B cell (primary cell): ENCODE results near the gene ACAD11. TPM values are rescaled to one million over a fixed set of nuclear protein-coding genes. Genes with fewer than 3 reads are reported as not detected.
"Not testable (repeated sequence)": the region's sequence is repeated elsewhere in the genome, so short reads cannot be mapped to it uniquely, and the experiment has no call there.

Source experiments
- ATAC-seq: fragments of 200-7000 bp; cut with Tn5 transposase; one replicate; pipeline ENCODE4 v1.10.0; 2021; ENCODE audit warnings: low read depth, mild to moderate bottlenecking, moderate number of reproducible peaks, moderate library complexity
- CTCF ChIA-PET: fragments of 350-600 bp; sonication (Branson Sonifier 250); formaldehyde crosslinking; loops from one replicate; lab custom pipeline; 2021; ENCODE audit warnings: antibody characterized with exemption, inconsistent platforms; lab: Charles Lee
- POLR2A ChIA-PET: fragments of 350-600 bp; sonication (Branson Sonifier 250); formaldehyde crosslinking; loops from one replicate; lab custom pipeline; 2021; ENCODE audit warnings: antibody characterized with exemption; lab: Charles Lee
- DNase-seq: peaks from one replicate; pipeline ENCODE4 v3.0.0; 2013
- H2AFZ ChIP-seq: 2 replicates; pipeline ENCODE4 v1.6.1; 2012; ENCODE audit warnings: mild to moderate bottlenecking, low read depth, low read length; ENCODE audit not compliant: insufficient read depth, poor library complexity, severe bottlenecking
- H3K27ac ChIP-seq, 2 donors: 1 replicate in 1 of 2; 2 replicates in 1 of 2; pipeline ENCODE4 v1.5.1; 2012 to 2013; ENCODE audit warnings: low read length in 2 of 2, mild to moderate bottlenecking in 2 of 2, moderate library complexity in 1 of 2
- H3K27me3 ChIP-seq, 4 experiments: fragments of 200-600 bp in 1 of 4; sonication (generic) in 1 of 4; replicated peaks in 1 of 4; 1 replicate in 2 of 4; 2 replicates in 2 of 4; pipeline versions ENCODE4 v1.6.1 to v1.7.0; 2013 to 2016; ENCODE audit warnings: low read length in 3 of 4, mild to moderate bottlenecking in 2 of 4, mixed read lengths in 1 of 4, moderate library complexity in 1 of 4; ENCODE audit not compliant: insufficient read depth in 4 of 4, control insufficient read depth in 3 of 4; ENCODE audit errors: control extremely low read depth in 1 of 4
- H3K36me3 ChIP-seq, 2 experiments: replicated peaks in 1 of 2; 1 replicate in 1 of 2; 2 replicates in 1 of 2; pipeline versions ENCODE4 v1.6.1 to v1.7.1; 2013; ENCODE audit warnings: low read length in 1 of 2; ENCODE audit not compliant: insufficient read depth in 2 of 2, control insufficient read depth in 1 of 2; ENCODE audit errors: control extremely low read depth in 1 of 2, extremely low read depth in 1 of 2
- H3K4me1 ChIP-seq, 2 donors: fragments of 200-600 bp in 1 of 2; sonication (generic) in 1 of 2; 1 replicate in 1 of 2; 2 replicates in 1 of 2; pipeline versions ENCODE4 v1.5.1 to v1.6.1; 2013 to 2017; ENCODE audit warnings: low read length in 2 of 2; ENCODE audit not compliant: control insufficient read depth in 2 of 2, insufficient read depth in 2 of 2
- H3K4me2 ChIP-seq: replicated peaks from 2 replicates; pipeline ENCODE3; 2012; ENCODE audit warnings: mild to moderate bottlenecking, low read depth, low read length; ENCODE audit not compliant: poor library complexity, severe bottlenecking
- H3K4me3 ChIP-seq, 5 experiments: fragments of 200-600 bp in 1 of 5; sonication (generic) in 1 of 5; 1 replicate in 3 of 5; 2 replicates in 2 of 5; pipeline versions ENCODE4 v1.5.1 to v1.7.0; 2011 to 2016; ENCODE audit warnings: low read length in 4 of 5, mild to moderate bottlenecking in 4 of 5, low read depth in 2 of 5, control low read depth in 1 of 5, moderate library complexity in 1 of 5; ENCODE audit not compliant: insufficient read depth in 1 of 5; ENCODE audit errors: control extremely low read depth in 1 of 5, extremely low read depth in 1 of 5
- H3K79me2 ChIP-seq: fragments of 200-600 bp; sonication (generic); one replicate; pipeline ENCODE4 v1.6.0; 2016; ENCODE audit warnings: low read length; ENCODE audit not compliant: control insufficient read depth, insufficient read depth
- H3K9ac ChIP-seq: fragments of 200-600 bp; sonication (generic); 2 replicates; pipeline ENCODE4 v1.6.1; 2017; ENCODE audit warnings: mild to moderate bottlenecking, low read length, moderate library complexity
- H3K9me3 ChIP-seq, 3 donors: one replicate each; pipeline versions ENCODE4 v1.6.1 to v1.7.1; 2013; ENCODE audit warnings: low read length in 2 of 3; ENCODE audit not compliant: control insufficient read depth in 2 of 3, insufficient read depth in 1 of 3; ENCODE audit errors: control extremely low read depth in 1 of 3
- H4K20me1 ChIP-seq: 2 replicates; pipeline ENCODE4 v1.6.0; 2012; ENCODE audit warnings: mild to moderate bottlenecking, low read length; ENCODE audit not compliant: insufficient read depth, control insufficient read depth, poor library complexity, severe bottlenecking
- H3K27ac Mint-ChIP-seq: one replicate; pipeline ENCODE4 v1.8.0; 2021; ENCODE audit warnings: mixed read lengths
- H3K27me3 Mint-ChIP-seq: one replicate; pipeline ENCODE4 v1.8.0; 2021; ENCODE audit warnings: mixed read lengths
- H3K4me1 Mint-ChIP-seq: one replicate; pipeline ENCODE4 v1.8.0; 2021; ENCODE audit warnings: mixed read lengths
- H3K4me3 Mint-ChIP-seq: one replicate; pipeline ENCODE4 v1.8.0; 2021; ENCODE audit warnings: mixed read lengths
- H3K9me3 Mint-ChIP-seq: one replicate; pipeline ENCODE4 v1.8.0; 2022; ENCODE audit warnings: mixed read lengths; ENCODE audit not compliant: insufficient read depth
- EZH2 ChIP-seq: IDR thresholded peaks from 2 replicates; pipeline ENCODE4 v1.6.1; 2012; ENCODE audit warnings: borderline replicate concordance, low read depth, mild to moderate bottlenecking, moderate library complexity, low read length; ENCODE audit not compliant: insufficient read depth, poor library complexity, severe bottlenecking
- WGBS: methylation state at CpG from one replicate; pipeline ENCODE4 v1.1.5; 2013; ENCODE audit warnings: missing lambda C conversion rate; ENCODE audit not compliant: insufficient coverage; 5-methylcytosine and 5-hydroxymethylcytosine counted together
- intact Hi-C: fragments of 100-400 bp; cut with micrococcal nuclease; formaldehyde crosslinking; loops from one replicate; pipeline ENCODE4 v1.10.0; 2022
- polyA plus RNA-seq: library from polyadenylated mRNA; depleted of rRNA; stranded (reverse); fragments of >200 nt; gene quantifications from 2 replicates; pipeline ENCODE4 v1.2.3, GENCODE V29; 2012
- total RNA-seq, 2 donors: library from RNA; stranded (reverse); fragments of 120-200 nt in 1 of 2; gene quantifications; 1 replicate in 1 of 2; 2 replicates in 1 of 2; pipeline versions ENCODE4 v1.2.3 to v1.2.4, GENCODE V29; 2013 to 2022
- TF ChIP-seq, protein P1 (sequence below): fragments of 200-600 bp; IDR thresholded peaks from one replicate; pipeline ENCODE4 v1.8.0; 2022; ENCODE audit warnings: antibody characterized with exemption, mild to moderate bottlenecking

Gene ACAD11
- total and polyA plus RNA-seq, 2 donors (not counting 1 experiment from before 2014, with no cell fraction given): 23.4 to 26.9 TPM

DNA sequence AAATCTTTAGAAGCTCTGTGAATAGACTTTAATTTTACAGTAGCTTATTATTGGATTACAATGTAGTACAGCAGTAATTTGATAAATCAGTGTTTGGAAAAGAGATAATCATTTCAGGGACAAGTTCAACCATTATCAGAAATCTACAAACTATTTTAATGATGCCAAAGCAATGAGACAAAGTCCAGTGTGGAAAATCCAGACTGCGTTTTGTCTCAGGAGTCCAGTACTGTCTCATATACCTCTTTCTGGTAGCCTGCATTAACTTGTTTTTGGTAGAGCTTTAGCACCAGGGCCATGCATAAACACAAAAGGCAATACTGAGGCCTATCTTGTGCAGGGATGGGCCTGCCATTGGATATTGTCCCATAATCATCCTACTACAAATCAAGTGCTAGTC is 42.8 kb downstream of the ACAD11 start:
- TF ChIP-seq EZH2: no peak
- TF ChIP-seq, protein P1, sequence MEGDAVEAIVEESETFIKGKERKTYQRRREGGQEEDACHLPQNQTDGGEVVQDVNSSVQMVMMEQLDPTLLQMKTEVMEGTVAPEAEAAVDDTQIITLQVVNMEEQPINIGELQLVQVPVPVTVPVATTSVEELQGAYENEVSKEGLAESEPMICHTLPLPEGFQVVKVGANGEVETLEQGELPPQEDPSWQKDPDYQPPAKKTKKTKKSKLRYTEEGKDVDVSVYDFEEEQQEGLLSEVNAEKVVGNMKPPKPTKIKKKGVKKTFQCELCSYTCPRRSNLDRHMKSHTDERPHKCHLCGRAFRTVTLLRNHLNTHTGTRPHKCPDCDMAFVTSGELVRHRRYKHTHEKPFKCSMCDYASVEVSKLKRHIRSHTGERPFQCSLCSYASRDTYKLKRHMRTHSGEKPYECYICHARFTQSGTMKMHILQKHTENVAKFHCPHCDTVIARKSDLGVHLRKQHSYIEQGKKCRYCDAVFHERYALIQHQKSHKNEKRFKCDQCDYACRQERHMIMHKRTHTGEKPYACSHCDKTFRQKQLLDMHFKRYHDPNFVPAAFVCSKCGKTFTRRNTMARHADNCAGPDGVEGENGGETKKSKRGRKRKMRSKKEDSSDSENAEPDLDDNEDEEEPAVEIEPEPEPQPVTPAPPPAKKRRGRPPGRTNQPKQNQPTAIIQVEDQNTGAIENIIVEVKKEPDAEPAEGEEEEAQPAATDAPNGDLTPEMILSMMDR: no peak
- H3K9me3 ChIP-seq: peaks cover 0 to 3% (median 0%) of the 10 kb centered on the region in 3 donors
- H3K4me3 ChIP-seq: no peak overlapping the region
- H3K4me2 ChIP-seq: no peak overlapping the region
- Mint-ChIP-seq H3K4me1 (no peaks in the 10 kb centered on the region), H3K27ac (no peak overlapping the region), H3K4me3 (no peak overlapping the region), H3K9me3 (peaks cover 2% of the 10 kb centered on the region), H3K27me3 (no peaks in the 10 kb centered on the region)
- no peaks in the 10 kb centered on the region for H4K20me1 ChIP-seq
- H2AFZ ChIP-seq: no peak overlapping the region
- ChIA-PET CTCF (interaction anchor here (1.0 kb wide), 1 partner anchor 26 kb away, joined by 3 read pairs; no protein-coding TSS in a partner anchor), POLR2A (no interaction called here)
- 100% methylated on average over 1 of the region's 1 CpG for WGBS
- no peaks in the 10 kb centered on the region for H3K27me3 ChIP-seq
- H3K79me2 ChIP-seq: no peaks in the 10 kb centered on the region
- DNase-seq (no peak), ATAC-seq (no peak)
- intact Hi-C loops: no loop called here
- no peak overlapping the region for H3K9ac ChIP-seq
- peaks cover 0 to 2% of the 10 kb centered on the region in 2 experiments for H3K36me3 ChIP-seq
- no peaks in the 10 kb centered on the region for H3K4me1 ChIP-seq
- no peak overlapping the region for H3K27ac ChIP-seq

DNA sequence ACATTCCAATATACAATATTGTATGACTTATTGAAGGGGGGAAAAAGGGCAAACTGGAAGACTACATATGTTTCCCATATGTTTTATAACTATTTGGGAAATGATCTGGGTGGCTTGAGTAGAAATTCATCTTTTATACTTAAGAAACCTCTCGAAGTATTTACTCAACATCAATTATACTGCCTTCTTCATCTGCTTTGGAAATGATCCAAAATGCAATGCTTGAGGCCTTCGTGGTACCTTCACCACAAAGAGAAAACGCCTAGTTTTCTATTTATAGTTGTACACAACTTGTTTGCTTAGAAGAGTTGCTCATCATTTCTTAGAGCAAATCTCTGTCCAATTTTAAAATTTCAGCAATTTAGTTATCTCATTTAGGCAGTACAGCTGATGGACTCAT is 43.7 kb downstream of the ACAD11 start:
- intact Hi-C loops: no loop called here
- Histone ChIP-seq H4K20me1 (no peaks in the 10 kb centered on the region), H3K4me2 (no peak overlapping the region), H3K27me3 (no peaks in the 10 kb centered on the region), H3K27ac (no peak overlapping the region), H3K9me3 (peaks cover 0 to 3% (median 0%) of the 10 kb centered on the region in 3 donors), H3K9ac (no peak overlapping the region), H3K36me3 (peaks cover 0 to 2% of the 10 kb centered on the region in 2 experiments), H3K4me3 (no peak overlapping the region), H2AFZ (no peak overlapping the region), H3K4me1 (no peaks in the 10 kb centered on the region), H3K79me2 (no peaks in the 10 kb centered on the region)
- POLR2A ChIA-PET: no interaction called here
- no peak for DNase-seq
- CTCF ChIA-PET: no interaction called here
- peaks cover 2% of the 10 kb centered on the region for H3K9me3 Mint-ChIP-seq
- WGBS: no CpG with 5 or more reads among the region's 3 CpGs
- H3K4me1 Mint-ChIP-seq: peaks cover 5% of the 10 kb centered on the region
- no peaks in the 10 kb centered on the region for H3K27me3 Mint-ChIP-seq
- no peak overlapping the region for H3K27ac Mint-ChIP-seq
- TF ChIP-seq, protein P1: no peak
- no peak for TF ChIP-seq EZH2
- no peak for ATAC-seq
- no peak overlapping the region for H3K4me3 Mint-ChIP-seq

DNA sequence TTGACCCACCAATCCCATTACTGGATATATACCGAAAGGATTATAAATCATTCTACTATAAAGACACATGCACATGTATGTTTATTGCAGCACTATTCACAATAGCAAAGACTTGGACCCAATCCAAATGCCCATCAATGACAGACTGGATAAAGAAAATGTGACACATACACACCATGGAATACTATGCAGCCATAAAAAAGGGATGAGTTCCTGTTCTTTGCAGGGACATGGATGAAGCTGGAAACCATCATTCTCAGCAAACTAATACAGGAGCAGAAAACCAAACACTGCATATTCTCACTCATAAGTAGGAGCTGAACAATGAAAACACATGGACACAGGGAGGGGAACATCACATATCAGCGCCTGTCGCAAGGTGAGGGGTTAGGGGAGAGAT is 44.3 kb downstream of the ACAD11 start:
- H3K36me3 ChIP-seq, H3K4me3 Mint-ChIP-seq, POLR2A ChIA-PET: not testable (repeated sequence)

More for the DNA sequence above, 44.3 kb downstream of the ACAD11 start:
- intact Hi-C loops, H3K27ac ChIP-seq, H3K4me1 Mint-ChIP-seq, H3K9ac ChIP-seq, H3K9me3 Mint-ChIP-seq, H3K9me3 ChIP-seq, H3K4me3 ChIP-seq, H3K27me3 Mint-ChIP-seq, H3K4me1 ChIP-seq, DNase-seq, H3K79me2 ChIP-seq, CTCF ChIA-PET, H2AFZ ChIP-seq, H4K20me1 ChIP-seq, H3K27ac Mint-ChIP-seq, H3K4me2 ChIP-seq, ATAC-seq, H3K27me3 ChIP-seq: not testable (repeated sequence)
- WGBS: no CpG with 5 or more reads among the region's 3 CpGs
